HepG2 (cell line): ENCODE results near the gene TMEM235. TPM values are rescaled to one million over a fixed set of nuclear protein-coding genes. Genes with fewer than 3 reads are reported as not detected.
A peak's percentile ranks its signal among the peaks of the same experiment; 100 is the strongest.

Experiments used
- ATAC-seq: fragments of 200-7000 bp; cut with Tn5 transposase; 3 replicates; pipeline ENCODE4 v1.9.1; 2020; ENCODE audit warnings: mild to moderate bottlenecking, moderate library complexity
- BruUV-seq: library from RNA; stranded (reverse); fragments of 400-500 nt; replicated peaks from 2 replicates; lab custom pipeline; 2021; lab: Mats Ljungman, UMichigan
- CTCF ChIA-PET: fragments of 300-600 bp; formaldehyde crosslinking; extraction: SDS; loops from one replicate; lab custom pipeline; 2021; ENCODE audit warnings: low total read pairs, inconsistent platforms, low intra/inter-chr PET ratio; lab: Yijun Ruan, JAX
- POLR2A ChIA-PET: fragments of 350-600 bp; sonication (Branson Sonifier 250); formaldehyde crosslinking; loops from one replicate; lab custom pipeline; 2020; ENCODE audit warnings: antibody characterized with exemption, inconsistent platforms; lab: Yijun Ruan, JAX
- DNase-seq: peaks from one replicate; pipeline ENCODE4 v3.0.0-alpha.2; 2015; ENCODE audit warnings: low spot score
- FAIRE-seq: peaks from 3 replicates; lab custom pipeline; 2011; peaks lifted over from hg19 to GRCh38; lab: Jason Lieb, UNC
- H2AFZ ChIP-seq: one replicate; pipeline ENCODE4 v1.6.1; 2011; ENCODE audit warnings: low read length, inconsistent platforms
- H3K27ac ChIP-seq: fragments of 300-600 bp; 3 replicates; pipeline ENCODE4 v1.8.0; 2011; ENCODE audit warnings: mixed run types, mild to moderate bottlenecking, mixed read lengths, low read length, inconsistent platforms; ENCODE audit not compliant: insufficient read depth; ENCODE audit errors: extremely low read length
- H3K27me3 ChIP-seq, 2 experiments: fragments of 200-600 bp in 1 of 2; 2 replicates in 1 of 2; 3 replicates in 1 of 2; pipeline versions ENCODE4 v1.6.0 to v1.8.0; 2011; ENCODE audit warnings: low read length in 2 of 2, mild to moderate bottlenecking in 2 of 2, moderate library complexity in 2 of 2, inconsistent platforms in 1 of 2; ENCODE audit not compliant: insufficient read depth in 2 of 2, control insufficient read depth in 1 of 2
- H3K36me3 ChIP-seq, 2 experiments: fragments of 200-600 bp in 1 of 2; replicated peaks in 1 of 2; 2 replicates in 1 of 2; 3 replicates in 1 of 2; pipeline versions ENCODE4 v1.5.1 to v1.8.0; 2011; ENCODE audit warnings: low read length in 2 of 2, inconsistent platforms in 1 of 2; ENCODE audit not compliant: insufficient read depth in 2 of 2, control insufficient read depth in 1 of 2
- H3K4me1 ChIP-seq: 2 replicates; pipeline ENCODE4 v1.5.1; 2012; ENCODE audit warnings: low read length, inconsistent platforms; ENCODE audit not compliant: insufficient read depth
- H3K4me2 ChIP-seq: 2 replicates; pipeline ENCODE4 v1.6.0; 2011; ENCODE audit warnings: low read depth, low read length, inconsistent platforms
- H3K4me3 ChIP-seq, 3 experiments: fragments of 200-600 bp in 1 of 3; sonication (generic), shearing (Covaris generic) in 1 of 3; replicated peaks in 1 of 3; 2 replicates each; pipeline ENCODE4 v1.5.1; 2011 to 2016; ENCODE audit warnings: low read length in 3 of 3, inconsistent platforms in 2 of 3, low read depth in 2 of 3, mild to moderate bottlenecking in 2 of 3, control low read depth in 1 of 3, mixed read lengths in 1 of 3; ENCODE audit not compliant: insufficient read depth in 1 of 3
- H3K79me2 ChIP-seq: one replicate; pipeline ENCODE4 v1.6.1; 2011; ENCODE audit warnings: low read length, inconsistent platforms; ENCODE audit not compliant: insufficient read depth
- H3K9ac ChIP-seq: 2 replicates; pipeline ENCODE4 v1.6.0; 2011; ENCODE audit warnings: mild to moderate bottlenecking, low read depth, low read length, inconsistent platforms; ENCODE audit not compliant: insufficient read depth
- H3K9me3 ChIP-seq: 2 replicates; pipeline ENCODE4 v1.5.1; 2012; ENCODE audit warnings: mild to moderate bottlenecking, low read length
- H4K20me1 ChIP-seq: 2 replicates; pipeline ENCODE4 v1.6.0; 2011; ENCODE audit warnings: inconsistent platforms, mild to moderate bottlenecking, low read length, moderate library complexity; ENCODE audit not compliant: insufficient read depth
- ATF6 ChIP-seq: sonication (generic); formaldehyde crosslinking; conservative IDR thresholded peaks from 2 replicates; pipeline ENCODE4 v1.4.0; 2020; ENCODE audit warnings: missing genetic modification reagents
- CCDC6 ChIP-seq: sonication (generic); formaldehyde crosslinking; IDR thresholded peaks from 2 replicates; pipeline ENCODE4 v1.8.1; 2022; ENCODE audit warnings: mild to moderate bottlenecking, missing genetic modification reagents, moderate library complexity
- CTCF ChIP-seq: sonication (generic); formaldehyde crosslinking; IDR thresholded peaks from 2 replicates; pipeline ENCODE4 v1.5.0; 2020; ENCODE audit warnings: mild to moderate bottlenecking, missing genetic modification reagents, moderate library complexity
- FOXA1 ChIP-seq, 2 experiments: fragments of 450-650 bp in 1 of 2; sonication (generic) in 1 of 2; formaldehyde crosslinking in 1 of 2; IDR thresholded peaks; 2 replicates each; pipeline versions ENCODE4 v1.4.0 to v1.6.1; 2016 to 2020; ENCODE audit warnings: missing genetic modification reagents in 1 of 2
- KLF6 ChIP-seq: IDR thresholded peaks from 2 replicates; pipeline ENCODE4 v1.8.0; 2016; ENCODE audit warnings: missing biosample characterization, missing genetic modification reagents
- MIXL1 ChIP-seq: IDR thresholded peaks from 2 replicates; pipeline ENCODE4 v1.6.1; 2016
- RBFOX2 ChIP-seq: fragments of 200-400 bp; formaldehyde crosslinking; IDR thresholded peaks from 2 replicates; pipeline ENCODE4 v1.6.1; 2017; ENCODE audit warnings: low read depth, mild to moderate bottlenecking, low read length
- RFXANK ChIP-seq: IDR thresholded peaks from 2 replicates; pipeline ENCODE4 v1.6.1; 2016
- RXRB ChIP-seq: IDR thresholded peaks from 2 replicates; pipeline ENCODE4 v1.6.1; 2016; ENCODE audit warnings: borderline replicate concordance, missing genetic modification reagents, missing compliant biosample characterization
- SIX1 ChIP-seq: sonication (generic); formaldehyde crosslinking; IDR thresholded peaks from 2 replicates; pipeline ENCODE4 v1.4.0; 2020; ENCODE audit warnings: missing genetic modification reagents, borderline replicate concordance
- SIX4 ChIP-seq: sonication (generic); formaldehyde crosslinking; IDR thresholded peaks from 2 replicates; pipeline ENCODE4 v1.4.0; 2020; ENCODE audit warnings: missing genetic modification reagents
- ZC3H4 ChIP-seq: sonication (generic); formaldehyde crosslinking; IDR thresholded peaks from 2 replicates; pipeline ENCODE4 v1.4.0; 2020; ENCODE audit warnings: missing genetic modification reagents, borderline replicate concordance
- ZFP82 ChIP-seq: sonication (generic); formaldehyde crosslinking; IDR thresholded peaks from 2 replicates; pipeline ENCODE4 v1.5.1; 2020; ENCODE audit warnings: mild to moderate bottlenecking, missing genetic modification reagents, borderline replicate concordance
- ZIK1 ChIP-seq: sonication (generic); formaldehyde crosslinking; IDR thresholded peaks from 2 replicates; pipeline ENCODE4 v1.5.0; 2020; ENCODE audit warnings: mild to moderate bottlenecking, low read depth, missing genetic modification reagents, borderline replicate concordance
- ZNF234 ChIP-seq: sonication (generic); formaldehyde crosslinking; conservative IDR thresholded peaks from 2 replicates; pipeline ENCODE4 v1.5.1; 2020; ENCODE audit warnings: mild to moderate bottlenecking, missing genetic modification reagents
- ZNF343 ChIP-seq: sonication (generic); formaldehyde crosslinking; IDR thresholded peaks from 2 replicates; pipeline ENCODE4 v1.4.0; 2020; ENCODE audit warnings: mild to moderate bottlenecking, missing genetic modification reagents
- ZNF431 ChIP-seq: sonication (generic); formaldehyde crosslinking; IDR thresholded peaks from 2 replicates; pipeline ENCODE4 v1.9.0; 2022; ENCODE audit warnings: missing genetic modification reagents, low read depth, mild to moderate bottlenecking, borderline replicate concordance
- ZNF546 ChIP-seq: sonication (generic); formaldehyde crosslinking; conservative IDR thresholded peaks from 2 replicates; pipeline ENCODE4 v1.8.1; 2023; ENCODE audit warnings: mild to moderate bottlenecking, missing genetic modification reagents
- WGBS: methylation state at CpG from one replicate; pipeline ENCODE4 v1.1.6; 2017; ENCODE audit warnings: low lambda C conversion rate; 5-methylcytosine and 5-hydroxymethylcytosine counted together
- in situ Hi-C: cut with HindIII; loops from 2 replicates; pipeline ENCODE4 v1.10.0; 2017; ENCODE audit warnings: low pct_unique_long_range_greater_than_20kb; ENCODE audit not compliant: extremely low pct_ligation_motif_present
- intact Hi-C: fragments of 100-400 bp; cut with micrococcal nuclease; formaldehyde crosslinking; loops from one replicate; pipeline ENCODE4 v1.10.0; 2022; ENCODE audit not compliant: unreplicated experiment
- polyA plus RNA-seq, 8 experiments: library from polyadenylated mRNA; depleted of rRNA in 3 of 8; stranded (reverse) in 7 of 8; unstranded in 1 of 8; fragments of >200 nt; fragmentation: Illumina TruSeq in 4 of 8; extraction: Trizol in 4 of 8; gene quantifications; 2 replicates each; pipeline versions ENCODE4 v1.2.1 to v1.2.3, GENCODE V29; 2011 to 2016; ENCODE audit warnings: low read depth in 4 of 8, missing spikeins in 1 of 8, mixed read lengths in 1 of 8; ENCODE audit not compliant: insufficient read depth in 1 of 8
- total RNA-seq, 5 experiments: library from RNA; depleted of rRNA; stranded (reverse); fragments of >200 nt; fragmentation: Illumina TruSeq; extraction: Trizol; gene quantifications; 2 replicates each; pipeline ENCODE4 v1.2.3, GENCODE V29; 2016; ENCODE audit warnings: low read depth in 1 of 5

Gene TMEM235
- total and polyA plus RNA-seq, 2 of the 13 experiments (the other 11 are each of a cell fraction or from before 2014, with no cell fraction given) = not detected

- Histone ChIP-seq H2AFZ (no peak overlapping the region), H3K4me3 (no peak overlapping the region), H3K27ac (no peak overlapping the region)
- intact Hi-C loops (no loop called here), in situ Hi-C loops (no loop called here)
- DNase-seq = no peak
- POLR2A ChIA-PET = interaction anchor here (0.5 kb wide), 1 partner anchor 19 kb away, joined by 3 read pairs; no protein-coding TSS in a partner anchor
- TF ChIP-seq SIX4 (CRISPR knock-in tag) (0 out of 2 replicates have a peak, but pooled peaks have one; percentile 23), ZIK1 (CRISPR knock-in tag) (no peak), RFXANK (no peak), ZFP82 (CRISPR knock-in tag) (no peak), RXRB (CRISPR knock-in tag) (no peak), ZNF431 (CRISPR knock-in tag) (no peak), ZC3H4 (no peak), FOXA1 (IDR thresholded peaks at IDR 0.05) (no peak), FOXA1 (CRISPR knock-in tag; IDR thresholded peaks at IDR 0.05) (no peak), RBFOX2 (no peak), MIXL1 (CRISPR knock-in tag) (no peak), KLF6 (CRISPR knock-in tag) (no peak), CCDC6 (no peak), CTCF (CRISPR knock-in tag) (no peak), ATF6 (CRISPR knock-in tag) (no peak), ZNF546 (CRISPR knock-in tag) (no peak), ZNF234 (CRISPR knock-in tag) (no peak), ZNF343 (CRISPR knock-in tag) (no peak), SIX1 (CRISPR knock-in tag) (peak; percentile 15; the same call in 1 of the 2 replicates)
- TF ChIP-seq, all 625 proteins: peak for 2
- no peaks in the 10 kb centered on the region for H3K27me3 ChIP-seq
- H3K9ac ChIP-seq = peak overlapping the region; percentile 17; the same call in 1 of the 2 replicates
- peaks cover 18% of the 10 kb centered on the region for H3K4me1 ChIP-seq
- peaks cover 32 to 50% of the 10 kb centered on the region in 2 experiments for H3K36me3 ChIP-seq
- no peaks in the 10 kb centered on the region for H4K20me1 ChIP-seq
- 0 out of 3 replicates have a peak, but pooled peaks have one; percentile 17 for ATAC-seq
- FAIRE-seq = no peak
- CTCF ChIA-PET = no interaction called here
- 96% methylated on average over 11 of the region's 11 CpGs for WGBS
- no TSS peak for BruUV-seq
- no peaks in the 10 kb centered on the region for H3K9me3 ChIP-seq
- H3K79me2 ChIP-seq = peaks cover 22% of the 10 kb centered on the region
- H3K4me2 ChIP-seq = no peak overlapping the region
These were observed 11.9 kb upstream of the TMEM235 start for GRCh38 chr17:78219396-78220150.
